Left renal cortex interstitium (tissue), 4 donors: ENCODE results near the gene RHOT2. TPM values are rescaled to one million over a fixed set of nuclear protein-coding genes. Genes with fewer than 3 reads are reported as not detected.

Source experiments
- DNase-seq, 4 donors: peaks; one replicate each; pipeline ENCODE4 v3.0.0-alpha.2; 2013; ENCODE audit warnings: low read depth in 4 of 4, low spot score in 2 of 4, missing footprints in 1 of 4
- polyA plus RNA-seq, 4 donors: library from polyadenylated mRNA; unstranded; fragments of 120-200 nt; gene quantifications; one replicate each; pipeline ENCODE4 v1.2.1, GENCODE V29; 2013; ENCODE audit not compliant: insufficient read length in 4 of 4

RHOT2 gene
- polyA plus RNA-seq, 4 donors: 53.4 to 131 (median 95.7) TPM

DNA sequence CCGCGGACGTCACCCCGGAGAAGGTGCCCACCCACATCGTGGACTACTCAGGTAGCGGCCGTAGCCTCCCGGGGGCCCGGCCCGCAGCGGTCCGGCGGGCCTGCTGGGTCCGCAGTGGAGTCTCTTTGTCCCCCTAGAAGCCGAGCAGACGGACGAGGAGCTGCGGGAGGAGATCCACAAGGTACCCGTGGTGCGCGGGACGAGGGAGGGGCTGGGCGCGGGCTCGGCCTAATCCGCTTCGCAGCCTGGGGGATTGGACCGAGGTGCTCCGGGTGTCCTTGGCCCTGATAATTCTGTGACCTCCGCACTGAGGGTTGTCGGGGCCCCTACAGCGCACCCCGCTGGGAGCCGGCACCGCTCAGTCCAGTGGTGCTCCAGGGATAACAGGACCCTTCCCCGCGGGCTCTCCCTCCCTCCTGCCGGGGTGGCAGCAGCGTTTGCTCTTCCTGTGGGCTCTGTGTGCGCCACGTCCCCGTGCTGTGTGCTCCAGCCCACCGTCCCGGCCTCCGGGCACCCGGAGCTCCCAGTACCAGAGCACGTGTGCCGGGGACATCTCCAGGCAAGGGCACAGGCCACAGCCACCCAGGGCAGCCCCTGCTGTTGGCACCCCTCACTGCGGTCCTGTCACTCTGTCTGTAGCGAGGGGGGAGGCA lies 713 bp downstream of the RHOT2 start:
- DNase-seq: no peak

DNA sequence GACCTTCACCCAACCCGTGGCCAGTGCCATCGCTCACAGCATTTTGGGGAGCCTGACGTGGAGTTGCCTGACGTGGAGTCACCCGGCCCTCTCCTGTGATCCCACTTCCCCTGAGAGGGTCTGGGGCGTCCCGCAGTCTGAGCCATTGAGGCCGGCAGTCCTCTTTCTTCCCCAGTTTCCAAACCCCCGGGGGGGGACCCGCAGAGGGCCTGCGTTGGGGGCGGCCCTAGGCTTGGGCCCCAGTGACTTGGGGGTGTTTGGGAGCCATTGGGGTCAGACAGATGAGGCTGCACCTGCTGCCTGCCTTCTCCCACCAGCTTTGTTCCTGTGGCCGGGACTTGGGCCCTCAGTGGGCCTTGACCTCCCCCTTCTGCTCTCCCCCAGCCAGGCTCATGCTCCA lies 1.7 kb downstream of the RHOT2 start:
- no peak for DNase-seq

DNA sequence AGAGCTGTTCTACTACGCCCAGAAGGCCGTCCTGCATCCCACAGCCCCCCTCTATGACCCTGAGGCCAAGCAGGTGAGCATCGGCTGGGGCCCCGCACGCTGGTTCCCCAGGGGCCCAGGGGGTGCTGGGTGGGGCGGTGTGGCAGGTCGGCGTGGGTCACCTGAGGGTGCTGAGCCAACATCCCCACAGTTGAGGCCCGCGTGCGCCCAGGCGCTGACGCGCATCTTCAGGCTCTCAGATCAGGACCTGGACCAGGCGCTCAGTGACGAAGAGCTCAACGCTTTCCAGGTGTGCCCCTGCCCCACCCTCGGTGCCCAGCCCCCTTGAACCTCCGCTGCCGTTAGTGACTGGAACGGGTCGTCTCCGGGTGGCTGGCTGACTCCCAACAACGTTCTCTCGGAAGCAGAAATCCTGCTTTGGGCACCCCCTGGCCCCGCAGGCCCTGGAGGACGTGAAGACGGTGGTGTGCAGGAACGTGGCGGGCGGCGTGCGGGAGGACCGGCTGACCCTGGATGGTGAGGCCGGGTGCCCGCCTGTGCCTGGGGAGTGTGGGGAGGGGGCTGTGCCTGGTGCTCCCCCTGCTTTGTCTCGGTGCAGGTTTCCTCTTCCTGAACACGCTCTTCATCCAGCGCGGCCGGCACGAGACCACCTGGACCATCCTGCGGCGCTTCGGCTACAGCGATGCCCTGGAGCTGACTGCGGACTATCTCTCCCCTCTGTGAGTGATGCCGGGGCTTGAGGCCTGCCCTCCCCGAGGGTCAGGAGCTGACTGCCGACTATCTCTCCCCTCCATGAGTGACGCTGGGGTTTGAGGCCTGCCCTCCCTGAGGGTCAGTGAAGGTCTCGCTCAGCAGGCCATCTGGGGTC lies 2.8 kb downstream of the RHOT2 start:
- DNase-seq: no peak

DNA sequence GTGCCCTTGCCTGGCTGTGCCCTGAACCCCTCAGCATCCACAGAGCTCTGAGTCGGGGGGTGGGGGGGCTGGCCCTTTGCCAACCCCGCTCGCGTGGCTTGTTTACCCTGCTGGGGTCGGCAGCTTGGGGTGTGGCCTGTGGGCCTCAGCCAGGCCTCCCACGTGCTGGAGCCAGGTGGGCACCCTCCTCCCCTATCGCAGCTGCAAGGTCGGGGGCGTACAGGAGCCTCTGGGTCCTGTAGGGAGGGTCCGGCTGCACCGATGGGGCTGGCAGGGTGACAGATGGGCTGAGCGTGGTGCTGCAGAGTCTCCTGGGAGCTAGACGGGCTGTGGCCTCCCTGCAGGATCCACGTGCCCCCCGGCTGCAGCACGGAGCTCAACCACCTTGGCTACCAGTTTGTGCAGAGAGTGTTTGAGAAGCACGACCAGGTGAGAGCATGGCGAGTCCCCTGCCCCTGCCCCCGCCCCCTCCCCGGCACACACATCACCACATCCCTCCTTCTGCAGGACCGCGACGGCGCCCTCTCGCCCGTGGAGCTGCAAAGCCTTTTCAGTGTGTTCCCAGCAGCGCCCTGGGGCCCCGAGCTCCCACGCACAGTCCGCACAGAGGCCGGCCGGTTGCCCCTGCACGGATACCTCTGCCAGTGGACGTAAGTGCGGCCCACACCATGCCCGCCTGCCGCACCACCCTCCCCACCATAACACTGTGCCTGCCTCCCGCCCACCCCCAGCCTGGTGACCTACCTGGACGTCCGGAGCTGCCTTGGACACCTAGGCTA lies 3.6 kb downstream of the RHOT2 start:
- no peak for DNase-seq

DNA sequence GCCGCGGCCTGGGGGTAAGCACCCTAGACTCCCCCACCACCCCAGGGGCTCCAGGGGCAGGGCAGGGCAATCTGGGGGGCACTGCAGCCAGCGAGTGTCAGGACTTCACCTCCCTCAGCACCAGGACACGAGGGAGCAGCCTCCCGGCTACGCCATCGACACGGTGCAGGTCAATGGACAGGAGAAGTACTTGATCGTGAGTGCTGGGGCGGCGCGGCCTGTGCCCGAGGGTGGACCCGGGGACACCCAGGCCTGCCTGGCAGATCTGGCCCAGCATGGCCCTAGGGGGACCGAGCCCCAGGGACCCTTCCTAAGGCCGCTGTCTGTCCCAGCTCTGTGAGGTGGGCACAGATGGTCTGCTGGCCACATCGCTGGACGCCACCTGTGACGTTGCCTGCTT lies 4.4 kb downstream of the RHOT2 start:
- no peak for DNase-seq

DNA sequence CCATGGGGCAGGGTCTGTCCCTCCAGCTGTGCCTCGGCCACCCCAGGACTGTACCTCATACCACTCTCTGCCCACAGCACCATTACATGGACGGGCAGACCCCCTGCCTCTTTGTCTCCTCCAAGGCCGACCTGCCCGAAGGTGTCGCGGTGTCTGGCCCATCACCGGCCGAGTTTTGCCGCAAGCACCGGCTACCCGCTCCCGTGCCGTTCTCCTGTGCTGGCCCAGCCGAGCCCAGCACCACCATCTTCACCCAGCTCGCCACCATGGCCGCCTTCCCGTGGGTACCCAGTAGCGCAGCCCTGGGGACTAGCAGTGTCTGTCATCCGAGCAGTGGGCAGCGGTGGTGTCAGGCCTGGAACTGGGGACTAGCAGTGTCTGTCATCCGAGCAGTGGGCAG lies 4.9 kb downstream of the RHOT2 start:
- no peak for DNase-seq

DNA sequence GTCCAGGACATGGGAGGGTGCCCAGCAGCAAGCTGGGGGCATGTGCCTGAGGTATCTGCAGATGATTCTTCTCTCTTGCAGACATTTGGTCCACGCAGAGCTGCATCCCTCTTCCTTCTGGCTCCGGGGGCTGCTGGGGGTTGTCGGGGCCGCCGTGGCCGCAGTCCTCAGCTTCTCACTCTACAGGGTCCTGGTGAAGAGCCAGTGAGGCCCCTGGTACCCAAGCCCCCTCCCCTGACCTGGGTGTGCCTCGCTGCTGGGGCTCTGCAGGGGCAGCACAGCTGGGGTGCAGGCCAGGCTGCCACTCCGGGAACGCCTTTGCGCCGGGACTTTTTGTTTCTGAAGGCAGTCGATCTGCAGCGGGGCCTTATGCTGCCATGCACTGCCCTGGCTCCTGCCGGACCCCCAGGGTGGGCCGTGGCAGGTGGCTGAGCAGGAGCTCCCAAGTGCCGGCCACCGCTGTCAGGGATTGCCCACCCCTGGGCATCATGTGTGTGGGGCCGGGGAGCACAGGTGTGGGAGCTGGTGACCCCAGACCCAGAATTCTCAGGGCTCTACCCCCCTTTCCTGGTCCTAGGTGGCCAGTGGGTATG lies 5.6 kb downstream of the RHOT2 start:
- DNase-seq: no peak

DNA sequence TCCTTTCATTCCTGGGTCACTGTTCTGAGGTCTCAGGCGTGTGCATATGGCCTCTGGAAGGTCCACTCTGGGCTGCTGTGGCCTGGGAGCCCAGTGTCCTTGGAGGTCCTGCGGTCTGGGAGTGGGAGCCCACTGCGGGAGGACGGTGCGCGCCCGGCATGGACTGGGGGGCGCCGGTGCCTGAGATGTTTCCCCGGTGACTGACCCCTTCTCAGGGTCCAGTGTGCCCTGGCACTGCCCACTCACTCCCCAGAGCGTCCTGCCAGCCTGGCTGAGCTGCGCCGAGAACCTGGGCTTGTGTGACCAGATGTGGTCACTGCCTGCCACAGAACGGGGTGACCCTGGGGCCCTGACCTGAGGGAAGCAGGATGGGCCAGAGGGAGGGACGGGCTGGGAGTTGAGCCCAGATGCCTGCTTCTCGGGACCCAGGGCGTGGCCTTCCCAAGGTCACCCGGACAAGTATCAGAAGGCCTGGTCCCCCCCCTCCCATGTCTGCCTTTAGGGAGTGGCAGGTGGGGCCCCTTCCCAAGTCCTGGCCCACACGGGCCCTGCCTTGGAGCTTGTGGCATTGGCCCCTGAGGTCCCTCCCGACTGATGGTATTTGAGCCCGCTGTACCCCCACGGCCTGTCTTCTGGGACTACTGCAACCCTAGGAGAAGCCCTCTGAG lies 6.4 kb downstream of the RHOT2 start:
- no peak for DNase-seq

DNA sequence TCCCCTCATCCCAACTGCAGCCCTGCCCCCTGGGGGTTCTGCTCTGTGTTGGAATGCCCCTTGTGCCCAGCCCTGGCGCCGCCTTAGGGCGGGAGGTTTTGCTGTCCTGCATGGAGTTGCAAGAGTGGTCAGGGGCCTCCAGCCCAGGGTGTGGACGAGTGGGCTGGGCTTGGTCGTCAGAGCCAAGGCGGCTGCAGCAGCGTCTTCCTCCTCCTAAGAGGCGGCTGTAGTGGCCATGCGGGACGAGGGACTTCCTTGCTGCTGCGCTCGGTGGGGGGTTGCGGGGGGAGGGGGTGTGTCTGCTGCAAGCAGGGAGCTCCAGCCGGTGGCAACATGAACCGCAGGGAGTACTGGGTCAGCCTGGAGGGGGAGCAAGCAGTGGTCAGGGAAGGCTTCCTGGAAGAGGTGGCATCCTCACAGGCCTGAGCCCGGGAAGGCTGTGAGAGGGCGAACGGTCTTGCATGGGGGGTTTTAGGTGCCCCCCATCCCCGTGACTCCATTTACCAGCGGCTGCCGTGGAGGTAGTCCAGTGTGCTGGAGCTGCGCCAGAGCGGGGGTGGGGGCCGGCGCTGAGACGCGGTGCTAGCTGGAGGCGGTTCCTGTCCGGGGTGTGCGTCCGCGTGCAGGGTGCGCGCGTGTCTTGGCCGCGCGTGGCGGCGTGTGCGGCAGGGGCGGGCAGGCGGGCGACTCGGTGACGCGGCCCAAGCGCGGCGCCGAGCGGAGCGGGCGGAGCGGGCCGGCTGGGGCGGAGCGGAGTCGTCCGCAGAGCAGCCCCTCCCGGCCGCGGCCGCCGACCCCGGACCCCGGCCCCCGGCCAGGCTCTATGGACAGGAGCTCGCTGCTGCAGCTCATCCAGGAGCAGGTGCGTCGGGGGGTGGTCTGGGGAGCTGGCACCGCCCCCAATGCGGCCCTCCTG lies 7.3 kb downstream of the RHOT2 start, which contains the start of gene RHBDL1:
RHBDL1 (plus strand) TSS at position 704 of the 916 bp plus-strand sequence; CDS start at position 824, 120 bp downstream.
- DNase-seq: no peak

DNA sequence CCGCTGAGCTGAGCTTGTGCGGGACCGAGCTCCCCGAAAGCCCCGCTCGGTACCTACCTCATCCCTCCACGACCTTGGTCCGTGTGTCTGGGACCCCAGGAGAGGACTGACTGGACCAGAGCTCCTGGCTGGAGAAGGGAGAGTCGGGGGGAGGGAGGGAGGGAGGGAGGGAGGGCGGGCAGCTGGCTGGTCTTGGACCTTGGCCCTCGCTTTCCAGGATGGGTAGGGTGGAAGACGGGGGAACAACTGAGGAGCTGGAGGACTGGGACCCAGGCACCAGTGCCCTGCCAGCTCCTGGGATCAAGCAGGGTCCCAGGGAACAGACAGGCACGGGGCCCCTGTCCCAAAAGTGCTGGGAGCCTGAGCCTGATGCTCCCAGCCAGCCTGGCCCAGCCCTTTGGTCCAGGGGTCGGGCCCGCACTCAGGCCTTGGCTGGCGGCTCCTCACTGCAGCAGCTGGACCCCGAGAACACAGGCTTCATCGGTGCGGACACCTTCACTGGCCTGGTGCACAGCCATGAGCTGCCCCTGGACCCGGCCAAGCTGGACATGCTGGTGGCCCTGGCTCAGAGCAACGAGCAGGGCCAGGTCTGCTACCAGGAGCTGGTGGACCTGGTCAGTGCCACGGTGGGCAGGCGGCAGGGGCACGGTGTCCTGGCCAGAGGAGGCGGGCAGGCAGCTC lies 8.1 kb downstream of the RHOT2 start:
- DNase-seq: no peak

DNA sequence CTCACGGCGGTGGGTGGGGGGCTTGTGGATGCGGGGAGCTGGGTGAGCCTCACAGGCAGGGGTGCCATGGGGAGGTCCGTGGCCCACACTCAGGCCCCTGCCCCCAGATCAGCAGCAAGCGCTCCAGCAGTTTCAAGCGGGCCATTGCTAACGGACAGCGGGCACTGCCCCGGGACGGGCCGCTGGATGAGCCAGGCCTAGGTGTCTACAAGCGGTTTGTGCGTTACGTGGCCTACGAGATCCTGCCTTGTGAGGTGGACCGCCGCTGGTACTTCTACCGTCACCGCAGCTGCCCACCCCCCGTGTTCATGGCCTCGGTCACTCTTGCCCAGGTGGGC lies 8.6 kb downstream of the RHOT2 start:
- no peak for DNase-seq

DNA sequence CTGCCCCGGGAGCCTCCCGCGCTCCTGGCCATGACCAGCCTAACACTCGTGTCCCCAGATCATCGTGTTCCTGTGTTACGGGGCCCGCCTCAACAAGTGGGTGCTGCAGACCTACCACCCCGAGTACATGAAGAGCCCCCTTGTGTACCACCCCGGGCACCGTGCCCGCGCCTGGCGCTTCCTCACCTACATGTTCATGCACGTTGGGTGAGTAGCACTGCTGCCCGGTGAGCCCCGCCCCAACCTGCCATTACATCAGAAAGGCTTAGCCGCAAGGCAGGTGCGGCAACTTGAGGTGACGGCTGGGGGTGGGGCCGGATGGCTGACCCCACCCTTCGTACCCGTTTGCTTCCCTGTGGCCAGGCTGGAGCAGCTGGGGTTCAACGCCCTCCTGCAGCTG lies 9.0 kb downstream of the RHOT2 start:
- no peak for DNase-seq

DNA sequence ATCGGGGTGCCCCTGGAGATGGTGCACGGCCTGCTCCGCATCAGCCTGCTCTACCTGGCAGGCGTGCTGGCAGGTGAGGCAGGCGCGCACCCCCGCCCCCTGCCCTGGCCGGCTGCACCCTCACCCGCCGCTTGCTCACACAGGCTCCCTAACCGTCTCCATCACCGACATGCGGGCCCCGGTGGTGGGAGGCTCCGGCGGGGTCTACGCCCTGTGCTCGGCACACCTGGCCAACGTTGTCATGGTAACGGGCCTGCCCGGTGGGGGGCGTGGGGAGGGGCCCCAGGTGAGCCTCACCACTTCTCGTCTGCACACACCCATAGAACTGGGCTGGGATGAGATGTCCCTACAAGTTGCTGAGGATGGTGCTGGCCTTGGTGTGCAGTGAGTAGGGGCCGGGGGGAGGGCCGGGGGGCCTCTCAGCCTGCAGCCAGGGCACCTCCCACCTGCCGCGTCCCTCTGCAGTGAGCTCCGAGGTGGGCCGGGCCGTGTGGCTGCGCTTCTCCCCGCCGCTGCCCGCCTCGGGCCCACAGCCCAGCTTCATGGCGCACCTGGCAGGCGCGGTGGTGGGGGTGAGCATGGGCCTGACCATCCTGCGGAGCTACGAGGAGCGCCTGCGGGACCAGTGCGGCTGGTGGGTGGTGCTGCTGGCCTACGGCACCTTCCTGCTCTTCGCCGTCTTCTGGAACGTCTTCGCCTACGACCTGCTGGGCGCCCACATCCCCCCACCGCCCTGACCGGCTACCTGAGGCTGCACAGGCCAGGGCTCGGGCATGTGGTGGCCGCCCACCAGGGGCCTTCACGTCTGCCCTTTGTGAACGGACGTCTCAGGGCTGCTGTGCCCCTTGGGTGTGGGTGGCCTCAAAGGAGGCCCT lies 9.6 kb downstream of the RHOT2 start:
- DNase-seq: no peak

DNA sequence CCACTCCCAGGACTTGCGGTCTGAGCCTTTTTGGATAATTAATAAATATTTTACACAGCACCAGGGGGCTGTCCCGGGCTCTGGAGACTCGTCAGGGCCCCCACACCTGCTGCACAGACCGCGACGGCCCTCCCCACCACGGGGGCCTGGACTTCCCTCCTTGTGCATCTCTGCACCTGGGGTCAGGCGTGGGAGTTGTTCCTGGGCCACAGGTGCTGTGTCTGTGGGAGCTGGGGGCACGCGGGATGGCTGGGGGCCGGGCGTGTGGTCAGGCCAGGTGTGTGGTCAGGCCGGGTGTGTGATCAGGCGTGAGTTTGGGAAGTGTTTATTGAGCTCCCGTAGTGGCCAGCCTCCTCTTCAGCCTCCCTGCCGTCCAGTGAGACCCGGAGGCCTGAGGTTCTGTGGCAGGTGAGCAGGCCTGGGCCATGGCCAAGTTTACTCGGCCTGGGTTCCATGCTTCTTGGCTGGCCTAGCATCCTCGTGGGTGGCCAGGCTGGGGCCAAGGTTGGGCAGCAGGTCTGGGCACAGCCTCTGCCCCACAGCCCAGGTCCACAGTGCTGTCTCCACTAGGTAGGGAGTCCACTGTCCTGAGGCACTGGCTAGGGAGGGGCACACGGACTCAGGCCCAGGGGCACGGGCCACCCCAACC lies 10.4 kb downstream of the RHOT2 start:
- DNase-seq: no peak

DNA sequence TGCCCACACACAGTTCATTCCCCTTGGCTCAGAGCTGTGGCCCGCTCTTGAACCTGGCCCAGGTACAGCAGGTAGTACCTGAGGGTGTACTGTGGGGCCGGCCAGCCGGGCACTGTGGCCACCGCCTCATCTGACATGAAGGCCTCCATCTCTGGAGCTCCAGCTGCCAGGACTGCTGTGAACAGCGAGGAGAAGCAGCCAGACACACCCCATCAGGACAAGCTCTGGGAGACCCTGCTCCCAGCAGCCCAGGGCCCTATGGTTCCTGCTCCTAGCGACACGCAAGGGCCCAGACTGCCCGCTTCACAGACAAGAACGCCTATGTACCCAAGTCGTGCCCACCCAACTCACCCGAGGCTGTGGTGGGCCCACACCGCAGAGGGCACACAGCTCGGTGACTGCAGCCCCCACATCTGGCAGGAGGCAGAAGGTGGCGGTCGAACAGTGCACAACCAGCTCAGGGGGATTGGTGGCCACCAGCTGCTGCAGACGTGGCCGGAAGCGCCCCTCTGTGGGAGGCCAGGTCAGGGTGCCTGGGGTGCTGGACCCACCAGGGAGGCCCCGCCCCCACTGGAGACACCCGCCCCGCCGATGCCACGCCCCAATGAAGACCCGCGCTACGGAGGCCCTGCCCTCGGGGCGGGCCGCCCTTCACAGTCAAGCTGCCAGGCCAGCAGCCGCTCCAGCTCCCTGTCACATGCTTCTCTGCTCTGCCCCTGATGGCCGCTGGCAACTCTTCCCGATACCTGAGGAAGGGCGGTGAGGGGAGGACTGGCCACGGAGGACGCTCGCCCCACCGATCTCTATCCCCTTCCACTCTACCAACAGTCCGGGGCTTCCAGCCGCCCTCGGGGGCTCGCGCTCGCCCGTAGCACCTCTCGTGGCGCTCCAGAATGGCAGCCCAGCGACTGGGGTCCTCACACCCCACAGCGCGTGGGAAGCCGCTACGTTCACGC lies 11.2 kb downstream of the RHOT2 start:
- DNase-seq: peak in 3 of 4 donors; percentile 32 to 52 (median 39)
